Activated CD4-positive, alpha-beta T cell treated with anti-CD3 and anti-CD28 coated beads for 36 hours (primary cell): Measurements from ENCODE around the gene CASQ2. TPM values are rescaled to one million over a fixed set of nuclear protein-coding genes. Genes with fewer than 3 reads are reported as not detected.
A peak's percentile ranks its signal among the peaks of the same experiment; 100 is the strongest.

Experiments used
- ATAC-seq: fragments of 200-7000 bp; cut with Tn5 transposase; one replicate; pipeline ENCODE4 v1.10.0; 2021; ENCODE audit warnings: mild to moderate bottlenecking, moderate library complexity
- CTCF ChIA-PET: fragments of 350-600 bp; sonication (Branson Sonifier 250); formaldehyde crosslinking; loops from one replicate; lab custom pipeline; 2021; ENCODE audit warnings: antibody characterized with exemption; lab: Charles Lee
- POLR2A ChIA-PET: fragments of 350-600 bp; sonication (Branson Sonifier 250); formaldehyde crosslinking; loops from one replicate; lab custom pipeline; 2021; ENCODE audit warnings: antibody characterized with exemption, inconsistent platforms; lab: Charles Lee
- DNase-seq: peaks from one replicate; pipeline ENCODE4 v3.0.0-alpha.2; 2020
- H3K27ac Mint-ChIP-seq: one replicate; pipeline ENCODE4 v1.8.0; 2021; ENCODE audit warnings: mixed read lengths
- H3K27me3 Mint-ChIP-seq: one replicate; pipeline ENCODE4 v1.8.0; 2021; ENCODE audit warnings: mixed read lengths
- H3K36me3 Mint-ChIP-seq: one replicate; pipeline ENCODE4 v1.8.0; 2021; ENCODE audit warnings: low read depth, mixed read lengths
- H3K4me1 Mint-ChIP-seq: one replicate; pipeline ENCODE4 v1.8.0; 2021; ENCODE audit warnings: mixed read lengths
- H3K4me3 Mint-ChIP-seq: one replicate; pipeline ENCODE4 v1.8.0; 2021; ENCODE audit warnings: mild to moderate bottlenecking, moderate library complexity, mixed read lengths
- H3K9me3 Mint-ChIP-seq: one replicate; pipeline ENCODE4 v1.8.0; 2021; ENCODE audit warnings: low read depth, mixed read lengths
- intact Hi-C, 2 experiments: fragments of 100-400 bp; cut with DNase I in 1 of 2; cut with micrococcal nuclease in 1 of 2; formaldehyde crosslinking; loops; one replicate each; pipeline versions ENCODE4 v1.14.2 to v1.15.1; 2022 to 2024; cut with DNase I, micrococcal nuclease
- total RNA-seq, 2 experiments: library from RNA; stranded (reverse); gene quantifications; one replicate each; pipeline ENCODE4 v1.2.3, GENCODE V29; 2021

The CASQ2 gene
- total RNA-seq, 2 experiments from 2014 or later = not detected

DNA sequence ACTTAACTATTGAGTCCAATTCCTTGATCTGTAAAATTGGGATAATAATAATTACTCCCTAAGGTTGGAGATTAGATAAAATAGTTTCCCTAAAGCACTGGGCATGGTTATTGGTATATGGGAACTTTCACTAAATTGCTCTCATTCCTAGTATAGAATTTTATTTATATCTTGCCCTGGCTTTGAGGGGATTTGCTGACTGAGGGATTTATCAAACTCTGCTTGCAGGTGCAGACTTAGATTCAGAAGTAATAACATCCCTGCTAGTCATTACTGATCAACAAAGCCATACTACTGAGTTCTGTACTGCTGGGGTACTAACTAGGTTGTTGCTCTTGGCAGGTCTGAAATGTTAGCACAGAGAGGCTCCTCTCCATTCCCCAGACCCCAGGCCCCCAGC, 41.9 kb downstream of the CASQ2 start:
- Mint-ChIP-seq H3K27ac (no peak overlapping the region), H3K4me1 (no peaks in the 10 kb centered on the region), H3K27me3 (peaks cover 2% of the 10 kb centered on the region), H3K4me3 (no peak overlapping the region), H3K36me3 (no peaks in the 10 kb centered on the region), H3K9me3 (no peaks in the 10 kb centered on the region)
- CTCF ChIA-PET = no interaction called here
- intact Hi-C loops = no loop called here
- POLR2A ChIA-PET = no interaction called here
- DNase-seq (no peak), ATAC-seq (no peak)

DNA sequence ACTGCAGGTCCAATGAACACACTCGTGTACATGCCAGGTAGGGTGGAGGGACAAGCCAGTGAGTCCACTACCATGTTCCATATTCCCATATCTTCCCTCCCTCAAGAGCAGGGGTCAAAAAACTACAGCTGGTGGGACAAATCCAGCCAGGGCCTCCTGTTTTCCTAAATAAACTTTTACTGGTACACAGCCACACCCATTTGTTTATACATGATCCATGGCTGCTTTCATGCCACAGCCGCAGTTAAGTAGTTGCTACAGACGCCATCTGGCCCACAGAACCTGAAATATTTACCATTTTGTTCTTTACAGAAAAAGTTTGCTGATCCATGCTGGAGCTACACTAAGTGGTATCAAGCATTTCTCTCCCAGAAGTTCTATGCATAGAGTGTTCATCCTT, 42.4 kb downstream of the CASQ2 start:
- intact Hi-C loops = no loop called here
- Mint-ChIP-seq H3K27ac (no peak overlapping the region), H3K36me3 (no peaks in the 10 kb centered on the region), H3K4me3 (no peak overlapping the region), H3K4me1 (no peaks in the 10 kb centered on the region), H3K9me3 (no peaks in the 10 kb centered on the region), H3K27me3 (peaks cover 2% of the 10 kb centered on the region)
- DNase-seq = no peak
- POLR2A ChIA-PET = no interaction called here
- CTCF ChIA-PET = no interaction called here
- ATAC-seq = no peak

DNA sequence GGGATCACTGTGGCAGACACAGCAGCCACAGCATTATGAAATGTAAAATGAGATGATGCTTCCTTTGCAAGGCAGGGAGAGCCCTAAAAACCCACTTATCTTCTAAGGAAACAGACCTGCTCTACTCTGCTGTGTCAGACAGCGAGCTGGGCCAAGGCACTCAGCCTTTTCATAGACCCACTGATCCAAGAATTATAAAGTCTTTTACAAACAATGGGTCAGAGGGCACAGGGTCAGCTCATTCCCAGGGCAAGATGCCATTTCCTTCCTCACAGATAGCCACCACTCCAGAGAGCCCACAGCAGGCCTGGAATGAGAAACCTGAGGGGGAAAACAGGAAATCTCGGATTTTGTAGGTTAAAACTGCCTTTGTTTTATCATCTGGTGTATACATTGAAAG, 42.9 kb downstream of the CASQ2 start:
- ChIA-PET CTCF (interaction anchor here (1.1 kb wide), 1 partner anchor 46 kb away, joined by 3 read pairs; no protein-coding TSS in a partner anchor), POLR2A (no interaction called here)
- intact Hi-C loops = no loop called here
- no peak for DNase-seq
- peaks cover 2% of the 10 kb centered on the region for H3K27me3 Mint-ChIP-seq
- ATAC-seq = no peak
- H3K4me3 Mint-ChIP-seq = no peak overlapping the region
- H3K4me1 Mint-ChIP-seq = no peaks in the 10 kb centered on the region
- H3K27ac Mint-ChIP-seq = no peak overlapping the region
- H3K9me3 Mint-ChIP-seq = no peaks in the 10 kb centered on the region
- H3K36me3 Mint-ChIP-seq = no peaks in the 10 kb centered on the region

DNA sequence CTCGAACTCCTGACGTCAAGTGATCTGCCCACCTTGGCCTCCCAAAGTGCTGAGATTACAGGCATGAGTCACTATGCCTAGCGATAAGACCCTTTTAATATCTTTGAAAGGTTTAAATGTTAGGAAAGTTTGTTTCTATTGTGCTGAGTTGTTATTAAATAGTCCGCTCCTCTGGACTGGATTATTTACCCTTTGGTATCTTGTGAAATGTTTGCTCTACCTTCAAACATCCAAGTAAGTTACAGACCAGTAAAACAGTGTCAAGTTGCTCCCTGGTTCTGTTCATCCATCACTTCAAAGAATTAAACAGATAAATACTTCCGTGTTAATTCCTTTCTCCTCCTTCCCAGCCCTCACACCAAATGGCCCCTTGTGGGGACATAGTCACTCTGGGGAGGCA, 44.8 kb downstream of the CASQ2 start:
- Mint-ChIP-seq H3K27me3 (peaks cover 2% of the 10 kb centered on the region), H3K36me3 (no peaks in the 10 kb centered on the region), H3K4me1 (no peaks in the 10 kb centered on the region), H3K4me3 (no peak overlapping the region), H3K27ac (no peak overlapping the region), H3K9me3 (no peaks in the 10 kb centered on the region)
- intact Hi-C loops = no loop called here
- ChIA-PET CTCF (interaction anchor here (0.9 kb wide), 1 partner anchor 16 kb away, joined by 3 read pairs; no protein-coding TSS in a partner anchor), POLR2A (no interaction called here)
- ATAC-seq (no peak), DNase-seq (no peak)

DNA sequence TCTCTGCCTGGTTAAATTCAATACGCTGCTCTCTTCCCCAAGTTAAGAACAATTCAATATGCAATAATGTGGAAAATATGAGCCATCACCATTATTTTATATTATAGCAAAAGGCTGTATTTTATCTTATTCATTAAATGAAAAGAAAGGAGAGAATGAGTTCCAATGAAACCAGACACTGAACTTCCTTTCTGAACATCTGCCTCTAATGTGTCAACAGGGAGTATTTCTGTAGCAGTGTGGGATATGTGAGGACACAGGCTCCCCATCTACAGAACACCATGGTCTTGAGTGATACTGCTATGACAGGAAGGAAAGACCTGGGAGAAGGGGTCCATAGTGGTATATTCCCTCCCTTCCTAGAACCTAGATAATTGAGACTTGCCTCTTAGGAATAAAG, 46.3 kb downstream of the CASQ2 start:
- intact Hi-C loops = no loop called here
- Mint-ChIP-seq H3K4me3 (no peak overlapping the region), H3K9me3 (no peaks in the 10 kb centered on the region), H3K4me1 (no peaks in the 10 kb centered on the region), H3K27me3 (peaks cover 2% of the 10 kb centered on the region), H3K36me3 (no peaks in the 10 kb centered on the region), H3K27ac (no peak overlapping the region)
- DNase-seq (no peak), ATAC-seq (no peak)
- ChIA-PET POLR2A (no interaction called here), CTCF (no interaction called here)

DNA sequence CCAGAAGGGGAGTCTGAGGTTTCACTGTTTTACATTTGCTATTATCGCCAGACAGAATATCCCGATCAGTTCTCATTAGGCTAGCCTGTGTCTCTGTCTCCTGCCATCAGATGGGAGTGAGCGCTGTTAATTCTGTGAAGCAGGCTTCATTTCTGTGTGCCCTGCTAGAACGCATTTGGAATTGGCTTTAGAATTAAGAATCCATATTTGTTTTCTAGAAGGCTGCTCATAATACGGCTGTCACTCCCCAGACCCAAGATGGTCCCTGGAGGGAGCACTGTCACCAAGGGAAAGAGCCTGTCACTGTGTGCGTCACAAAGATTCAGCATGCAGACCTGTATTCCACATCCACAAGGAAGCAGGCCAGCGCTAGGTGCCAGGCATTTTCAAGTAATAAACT, 49.2 kb downstream of the CASQ2 start:
- H3K4me3 Mint-ChIP-seq = no peak overlapping the region
- ChIA-PET CTCF (no interaction called here), POLR2A (interaction anchor here (1.2 kb wide), 1 partner anchor 120 kb away, joined by 4 read pairs; no protein-coding TSS in a partner anchor)
- no peaks in the 10 kb centered on the region for H3K9me3 Mint-ChIP-seq
- no peak overlapping the region for H3K27ac Mint-ChIP-seq
- H3K4me1 Mint-ChIP-seq = no peaks in the 10 kb centered on the region
- ATAC-seq = no peak
- DNase-seq = no peak
- H3K36me3 Mint-ChIP-seq = no peaks in the 10 kb centered on the region
- intact Hi-C loops = loop anchor here in 1 of 2 experiments (5.0 kb wide), 1 partner anchor 53 kb away; no protein-coding TSS in a partner anchor
- no peaks in the 10 kb centered on the region for H3K27me3 Mint-ChIP-seq

- Mint-ChIP-seq H3K27ac (no peak overlapping the region), H3K9me3 (no peaks in the 10 kb centered on the region), H3K4me3 (no peak overlapping the region), H3K4me1 (no peaks in the 10 kb centered on the region), H3K36me3 (no peaks in the 10 kb centered on the region), H3K27me3 (no peaks in the 10 kb centered on the region)
- ChIA-PET CTCF (interaction anchor here (0.6 to 2.2 kb wide), 4 partner anchors 13 to 1674 kb away, joined by 3 to 6 read pairs (median 4); no protein-coding TSS in a partner anchor), POLR2A (no interaction called here)
- DNase-seq (no peak), ATAC-seq (no peak)
- intact Hi-C loops = loop anchor here in 1 of 2 experiments (5.0 kb wide), 1 partner anchor 54 kb away; no protein-coding TSS in a partner anchor
Observed at GRCh38 chr1:115718011-115718754, 50.3 kb downstream of the CASQ2 start.

DNA sequence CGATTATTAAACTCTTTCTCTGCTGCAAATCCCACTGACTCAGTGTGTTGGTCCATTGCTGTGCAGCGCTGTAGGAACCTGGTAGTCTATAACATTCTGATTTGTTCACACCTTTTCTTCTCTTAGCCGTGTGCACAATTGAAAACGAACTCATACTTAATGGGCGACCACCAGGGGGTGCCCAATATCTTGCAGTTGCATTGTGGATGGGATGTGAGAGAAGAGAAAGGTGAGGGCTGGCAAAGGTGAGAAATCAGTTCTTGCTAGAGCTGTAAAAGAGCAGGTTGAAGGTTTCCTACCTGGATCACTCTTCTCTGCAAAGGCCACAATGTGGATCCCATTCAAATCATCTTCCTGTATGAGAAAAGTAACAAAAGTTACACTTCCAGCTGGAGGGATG, 51.0 kb downstream of the CASQ2 start:
- Mint-ChIP-seq H3K4me1 (no peaks in the 10 kb centered on the region), H3K27me3 (no peaks in the 10 kb centered on the region), H3K36me3 (no peaks in the 10 kb centered on the region), H3K9me3 (no peaks in the 10 kb centered on the region), H3K27ac (no peak overlapping the region), H3K4me3 (no peak overlapping the region)
- CTCF ChIA-PET = interaction anchor here (0.7 to 2.2 kb wide), 6 partner anchors 11 to 264 kb away, joined by 3 to 7 read pairs (median 4); no protein-coding TSS in a partner anchor
- intact Hi-C loops = loop anchor here in 1 of 2 experiments (1.0 to 5.0 kb wide), 2 partner anchors 55 to 264 kb away; no protein-coding TSS in a partner anchor
- ATAC-seq = no peak
- DNase-seq = peak; percentile 62
- POLR2A ChIA-PET = no interaction called here

- Mint-ChIP-seq H3K4me1 (no peaks in the 10 kb centered on the region), H3K27ac (no peak overlapping the region), H3K36me3 (no peaks in the 10 kb centered on the region), H3K9me3 (no peaks in the 10 kb centered on the region), H3K4me3 (no peak overlapping the region), H3K27me3 (peaks cover 3% of the 10 kb centered on the region)
- ChIA-PET POLR2A (no interaction called here), CTCF (interaction anchor here (0.8 to 1.6 kb wide), 2 partner anchors 8 to 106 kb away, joined by 4 to 5 read pairs; no protein-coding TSS in a partner anchor)
- no peak for DNase-seq
- intact Hi-C loops = loop anchor here in 1 of 2 experiments (5.0 kb wide), 1 partner anchor 58 kb away; no protein-coding TSS in a partner anchor
- no peak for ATAC-seq
Observed at GRCh38 chr1:115714572-115715141, 53.9 kb downstream of the CASQ2 start.

- H3K4me1 Mint-ChIP-seq = no peaks in the 10 kb centered on the region
- peaks cover 6% of the 10 kb centered on the region for H3K27me3 Mint-ChIP-seq
- H3K4me3 Mint-ChIP-seq = no peak overlapping the region
- H3K9me3 Mint-ChIP-seq = no peaks in the 10 kb centered on the region
- H3K27ac Mint-ChIP-seq = no peak overlapping the region
- intact Hi-C loops = no loop called here
- ATAC-seq (no peak), DNase-seq (no peak)
- CTCF ChIA-PET = no interaction called here
- H3K36me3 Mint-ChIP-seq = no peaks in the 10 kb centered on the region
- POLR2A ChIA-PET = no interaction called here
Observed at GRCh38 chr1:115713906-115714305, 54.6 kb downstream of the CASQ2 start.

GRCh38 chr1:115712911-115713609, 55.5 kb downstream of the CASQ2 start:
- intact Hi-C loops = no loop called here
- POLR2A ChIA-PET = no interaction called here

More at GRCh38 chr1:115712911-115713609, 55.5 kb downstream of the CASQ2 start:
- Mint-ChIP-seq H3K4me1 (no peaks in the 10 kb centered on the region), H3K4me3 (no peak overlapping the region), H3K27ac (no peak overlapping the region), H3K9me3 (no peaks in the 10 kb centered on the region), H3K36me3 (no peaks in the 10 kb centered on the region), H3K27me3 (peaks cover 6% of the 10 kb centered on the region)
- ATAC-seq = no peak
- CTCF ChIA-PET = interaction anchor here (0.5 to 0.7 kb wide), 2 partner anchors 27 to 919 kb away, joined by 3 read pairs; no protein-coding TSS in a partner anchor
- DNase-seq = no peak
